NCI-H2171 (cell line): Measurements from ENCODE around the gene TMEM178B.

Experiments
- DNase-seq: peaks from one replicate; lab custom pipeline; 2025; lab: John Stamatoyannopoulos, UW

Gene TMEM178B

DNA sequence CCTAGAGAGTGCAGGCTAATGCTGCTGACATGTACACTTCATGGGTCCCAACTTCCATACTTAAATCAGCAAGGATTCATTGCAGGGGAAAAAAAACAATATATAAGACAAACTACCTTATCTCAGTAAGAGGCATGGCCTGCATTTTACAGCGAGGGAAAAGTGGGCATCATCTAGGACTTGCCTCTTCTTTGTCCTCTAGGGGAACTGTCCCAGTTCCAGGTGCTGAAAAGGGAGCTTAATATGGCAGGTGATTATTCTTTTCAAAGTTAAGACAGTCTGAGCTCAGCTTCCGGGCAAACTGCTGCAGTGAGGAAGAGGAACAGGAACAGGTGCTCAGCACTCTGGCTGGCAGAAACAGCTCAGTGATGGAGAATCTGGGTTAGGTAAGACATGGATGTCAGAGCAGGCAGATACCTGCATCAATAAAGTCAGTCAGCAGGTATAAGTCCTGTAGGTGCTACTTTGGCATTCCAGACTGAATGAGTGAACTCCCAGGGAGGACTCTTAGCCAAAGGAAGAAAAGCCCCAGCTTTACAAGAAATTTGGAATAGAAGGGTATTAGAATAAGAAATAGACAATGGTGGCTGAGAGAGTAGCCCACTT is 147.2 kb downstream of the TMEM178B start:
- DNase-seq: no peak

- DNase-seq: no peak
Measured at GRCh38 chr7:141225916-141226618, 152.2 kb downstream of the TMEM178B start.

DNA sequence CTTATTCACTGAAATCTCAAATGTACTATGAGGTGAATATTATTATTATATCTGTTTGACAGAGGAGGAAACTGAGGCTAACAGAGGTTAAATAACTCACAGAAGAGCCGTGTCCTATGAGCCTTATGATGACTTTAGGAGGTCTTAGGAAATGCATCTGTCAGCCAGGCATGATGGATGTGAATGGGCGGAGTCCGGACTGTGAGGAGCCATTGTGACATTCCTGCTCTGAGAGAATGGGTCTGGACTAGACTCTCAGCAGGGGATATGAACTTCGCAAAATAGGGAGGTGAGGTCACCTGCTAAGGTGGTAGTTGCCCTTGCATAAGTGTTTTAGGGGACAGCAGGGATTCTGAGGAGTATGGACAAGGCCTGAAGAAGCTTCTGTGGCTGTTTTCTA is 153.6 kb downstream of the TMEM178B start:
- no peak for DNase-seq

- no peak for DNase-seq
Measured at GRCh38 chr7:141228482-141228881, 154.6 kb downstream of the TMEM178B start.

DNA sequence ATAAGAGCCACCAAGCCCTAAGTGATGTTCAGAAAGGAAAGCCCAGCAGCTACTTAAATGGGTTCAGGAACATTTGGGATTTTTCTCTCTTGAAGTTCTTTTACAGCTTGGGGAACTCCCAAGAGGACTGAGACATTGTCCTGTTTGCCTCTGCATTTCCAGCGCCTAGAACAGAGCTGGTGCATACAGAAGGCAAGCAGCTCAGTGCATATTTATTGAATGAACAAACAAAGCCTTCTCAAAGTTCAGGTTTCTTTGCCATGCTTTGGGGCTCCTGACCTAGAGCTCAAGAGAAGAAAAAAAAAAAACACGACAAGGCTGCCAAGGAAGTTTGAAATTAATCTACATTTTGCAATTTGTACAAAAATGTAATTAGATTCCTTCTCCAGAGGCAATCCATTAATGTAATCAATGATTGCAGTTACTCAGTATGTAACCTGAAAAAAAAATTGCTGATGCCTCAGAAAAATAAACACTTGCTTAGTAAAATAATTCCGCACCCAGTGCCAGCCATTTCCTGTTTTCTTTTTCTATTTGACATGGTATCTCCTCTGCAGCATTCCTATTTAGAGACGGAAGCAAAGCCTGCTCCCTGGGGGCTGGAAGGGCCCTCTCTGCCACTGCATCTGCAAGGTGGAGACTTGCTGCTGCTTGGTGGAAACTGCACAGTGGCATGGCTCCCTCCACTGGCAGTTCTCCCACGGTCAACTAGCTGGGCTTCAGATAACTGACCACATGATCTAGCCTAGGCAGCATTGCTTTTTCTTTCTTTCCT is 157.3 kb downstream of the TMEM178B start:
- no peak for DNase-seq

GRCh38 chr7:141232286-141233051 is 158.6 kb downstream of the TMEM178B start:
- DNase-seq: no peak

DNA sequence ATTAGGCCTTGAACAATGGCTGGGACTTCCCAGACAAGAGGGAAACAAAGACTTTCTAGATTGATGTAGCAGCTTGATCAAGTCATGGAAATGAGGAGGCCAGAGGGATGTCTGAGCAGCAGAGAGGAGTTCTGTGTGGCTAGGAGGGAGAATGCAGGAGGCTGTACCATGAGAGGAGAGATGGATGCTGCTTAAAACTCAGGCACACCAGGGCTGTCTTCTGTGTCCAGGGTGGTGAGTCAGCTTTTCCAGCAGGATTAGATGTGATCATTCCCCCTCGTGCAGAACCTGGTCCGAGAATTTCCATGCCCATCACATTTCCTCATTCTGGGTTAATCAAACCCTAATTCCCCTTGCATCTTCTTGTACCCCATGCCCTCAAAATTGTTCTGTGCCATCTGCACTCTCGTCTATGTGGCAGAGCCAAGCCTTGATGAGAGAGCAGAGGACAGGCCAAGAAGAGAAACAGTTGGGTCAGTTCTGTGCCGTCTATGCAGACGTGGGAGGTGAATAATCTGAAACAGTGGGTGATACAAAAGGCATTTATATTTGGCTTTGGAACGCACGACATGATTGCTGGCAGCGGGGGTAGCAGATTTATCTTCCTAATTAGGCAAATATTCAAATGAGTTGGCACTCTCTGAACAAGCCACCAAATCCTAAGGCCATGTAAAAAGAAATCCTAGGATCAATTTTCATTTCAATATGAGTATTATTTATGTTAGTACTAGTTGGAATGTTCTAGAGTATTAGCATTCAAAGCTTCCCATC is 160.7 kb downstream of the TMEM178B start:
- no peak for DNase-seq

- DNase-seq: no peak
Measured at GRCh38 chr7:141235656-141236055, 161.8 kb downstream of the TMEM178B start.

DNA sequence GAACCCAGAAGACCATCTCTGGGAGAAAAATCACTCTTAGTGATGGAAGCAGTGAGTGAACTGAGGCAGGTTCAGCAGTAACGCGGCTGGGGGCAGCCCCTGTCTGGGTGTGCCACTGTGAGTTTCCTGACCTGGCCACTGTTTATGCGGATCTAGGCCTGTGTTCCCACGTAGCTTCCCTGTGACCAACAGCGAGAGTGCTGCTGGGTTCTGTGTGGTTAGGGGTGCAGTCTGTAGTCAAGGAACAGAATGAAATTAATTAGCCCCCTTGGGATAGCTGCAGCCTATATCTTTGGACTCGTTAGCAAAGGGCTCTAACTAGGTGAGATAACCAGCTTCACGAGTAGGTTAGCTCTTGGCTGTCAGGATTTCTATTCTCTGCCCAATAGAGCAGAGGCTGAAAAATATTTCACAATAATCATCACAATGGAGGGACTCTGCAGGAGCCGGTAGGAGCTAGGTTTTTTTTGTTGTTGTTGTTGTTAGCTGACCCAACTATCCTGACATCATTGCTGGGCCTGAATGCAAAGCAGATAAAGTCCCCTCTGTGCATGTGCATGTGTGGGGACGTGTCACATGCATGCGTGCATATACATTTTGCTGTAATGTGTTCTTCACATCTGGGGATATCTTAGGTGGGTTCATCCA is 164.9 kb downstream of the TMEM178B start:
- no peak for DNase-seq

- no peak for DNase-seq
Measured at GRCh38 chr7:141239661-141240060, 165.8 kb downstream of the TMEM178B start.

DNA sequence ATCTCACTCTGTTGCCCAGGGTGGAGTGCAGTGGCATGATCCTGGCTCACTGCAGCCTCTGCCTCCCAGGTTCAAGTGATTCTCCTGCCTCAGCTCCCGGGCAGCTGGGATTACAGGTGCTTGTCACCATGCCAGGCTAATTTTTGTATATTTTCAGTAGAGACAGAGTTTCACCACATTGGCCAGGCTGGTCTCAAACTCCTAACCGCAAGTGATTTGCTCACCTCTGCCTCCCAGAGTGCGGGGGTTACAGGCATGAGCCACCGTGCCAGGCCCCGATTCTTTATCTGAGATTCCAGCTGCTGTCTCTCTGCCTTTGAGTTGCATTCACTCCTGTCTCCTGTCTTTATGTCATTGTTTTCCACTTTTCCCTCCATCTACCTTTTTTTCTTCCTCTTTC is 168.7 kb downstream of the TMEM178B start:
- DNase-seq: no peak

- DNase-seq: no peak
Measured at GRCh38 chr7:141243368-141243767, 169.5 kb downstream of the TMEM178B start.

GRCh38 chr7:141244435-141244834 is 170.6 kb downstream of the TMEM178B start:
- DNase-seq: no peak

DNA sequence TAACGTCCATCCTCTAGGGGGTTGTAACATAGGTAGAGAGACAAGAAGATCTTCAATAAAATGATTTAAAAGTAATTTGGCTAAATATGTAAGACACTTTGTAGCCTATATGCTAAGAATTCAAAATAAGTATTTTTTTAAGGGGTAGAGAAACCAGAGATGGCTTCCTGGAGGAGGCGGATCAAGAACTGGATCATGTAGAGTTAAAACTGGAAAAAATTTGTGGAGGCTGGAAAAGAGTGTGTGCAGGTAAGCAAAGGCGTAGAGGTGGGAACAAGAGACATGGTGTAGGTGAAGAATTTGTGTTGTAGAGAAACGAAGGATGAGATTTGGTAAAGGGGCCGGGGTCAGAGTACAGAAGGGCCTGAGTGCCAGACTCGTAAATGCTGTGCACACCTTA is 172.6 kb downstream of the TMEM178B start:
- no peak for DNase-seq

DNA sequence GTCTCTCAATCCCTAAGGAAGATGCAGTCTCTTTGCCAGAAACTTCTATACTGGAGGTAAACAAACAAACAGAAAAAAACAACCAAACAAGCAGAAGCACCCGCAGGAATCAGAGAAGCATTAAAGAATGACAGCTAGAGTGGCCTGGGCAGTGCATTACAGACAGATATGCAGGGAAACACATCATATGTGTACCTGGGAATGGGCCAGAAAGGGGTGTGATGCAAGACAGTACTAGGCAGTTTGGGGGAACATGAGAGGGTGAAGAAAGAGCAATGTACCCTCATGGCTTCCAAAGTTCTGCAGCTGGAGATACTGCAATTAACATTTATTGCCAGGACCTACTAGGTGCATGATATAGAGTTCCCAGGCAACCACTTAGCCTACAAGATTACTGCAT is 177.3 kb downstream of the TMEM178B start:
- DNase-seq: no peak

DNA sequence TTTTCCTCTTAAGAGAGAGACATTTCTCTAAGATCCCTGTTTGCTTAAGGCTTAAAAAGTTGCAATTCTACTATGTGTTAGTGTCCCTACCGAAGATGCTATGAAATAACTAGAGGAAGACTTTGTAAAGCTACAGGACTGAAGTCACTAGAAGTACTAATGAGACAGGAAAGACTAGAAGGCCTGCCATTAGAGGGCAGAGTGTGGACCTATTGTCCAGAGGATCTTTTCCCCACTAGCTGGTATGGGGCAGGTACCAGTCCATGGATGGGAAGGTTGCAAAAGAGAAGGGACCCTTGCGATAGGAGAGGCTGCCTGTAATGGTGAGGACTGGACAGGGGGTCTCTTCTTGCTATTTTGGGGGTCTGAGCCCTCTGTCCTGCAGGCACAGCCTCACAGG is 178.1 kb downstream of the TMEM178B start:
- DNase-seq: no peak

DNA sequence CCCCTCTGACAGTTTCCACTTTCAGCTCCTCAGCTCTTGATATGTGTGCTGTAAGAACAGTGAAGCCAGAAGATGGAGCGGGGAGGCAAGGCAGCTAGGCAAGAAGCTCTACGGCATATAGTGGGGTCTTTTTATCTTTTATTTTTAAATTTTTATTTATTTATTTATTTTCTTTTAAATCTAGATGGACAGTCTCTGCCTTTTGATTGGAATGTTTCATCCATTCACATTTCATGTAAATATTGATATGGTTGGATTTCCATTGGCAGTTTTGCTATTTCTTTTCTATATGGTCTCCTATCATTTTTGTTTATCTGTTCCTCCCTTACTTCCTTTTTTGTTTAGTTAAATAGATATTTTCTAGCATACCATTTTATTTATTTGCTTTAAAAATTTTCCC is 183.7 kb downstream of the TMEM178B start:
- no peak for DNase-seq

- no peak for DNase-seq
Measured at GRCh38 chr7:141258559-141258958, 184.7 kb downstream of the TMEM178B start.

- DNase-seq: no peak
Measured at GRCh38 chr7:141262101-141263090, 188.5 kb downstream of the TMEM178B start.

DNA sequence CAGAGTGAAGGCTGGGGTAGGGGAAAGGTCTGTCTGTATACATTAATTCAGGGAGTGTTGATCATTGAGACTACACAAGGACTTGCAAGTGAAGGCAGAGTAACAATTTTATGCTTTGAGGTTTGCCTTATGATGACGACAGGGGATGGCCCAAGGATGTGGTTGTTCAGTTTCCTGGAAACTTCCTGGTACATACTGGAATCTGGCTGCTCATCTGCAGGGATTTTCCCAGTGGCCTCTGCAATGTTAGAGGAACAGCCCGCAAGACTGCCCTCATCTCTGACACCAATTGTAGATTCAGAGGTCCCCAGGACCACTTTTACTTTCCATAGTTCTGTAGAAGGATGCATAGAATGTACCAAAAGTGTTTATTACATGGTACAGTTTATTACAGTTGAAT is 189.6 kb downstream of the TMEM178B start:
- no peak for DNase-seq
